Right forelimb (tissue), 1 donor: ENCODE data around the gene ZNF423.

ENCODE experiments used
- DNase-seq: peaks from one replicate; pipeline ENCODE4 v3.0.0-alpha.2; 2018

Gene ZNF423

GRCh38 chr16:49869731-49870130 is 13.8 kb upstream of the ZNF423 start:
- DNase-seq, result no peak

GRCh38 chr16:49867796-49868668 is 12.1 kb upstream of the ZNF423 start:
- DNase-seq, result no peak

- DNase-seq, result no peak
These were observed 11.3 kb upstream of the ZNF423 start for GRCh38 chr16:49867234-49867633.

GRCh38 chr16:49866595-49867071 is 10.7 kb upstream of the ZNF423 start:
- no peak for DNase-seq

- DNase-seq, result no peak
These were observed 6.8 kb upstream of the ZNF423 start for GRCh38 chr16:49862694-49863093.

- DNase-seq, result no peak
These were observed 5.4 kb upstream of the ZNF423 start for GRCh38 chr16:49861299-49861698.

GRCh38 chr16:49860593-49860992 is 4.7 kb upstream of the ZNF423 start:
- no peak for DNase-seq

GRCh38 chr16:49859125-49859811 is 3.4 kb upstream of the ZNF423 start:
- DNase-seq, result peak; percentile 74

GRCh38 chr16:49858200-49859124 is 2.5 kb upstream of the ZNF423 start:
- DNase-seq, result peak; percentile 83

GRCh38 chr16:49857423-49858181 is 1.7 kb upstream of the ZNF423 start:
- DNase-seq, result peak; percentile 78

- DNase-seq, result peak; percentile 89
These were observed 889 bp upstream of the ZNF423 start for GRCh38 chr16:49856672-49857330.

GRCh38 chr16:49855280-49855821 is 561 bp downstream of the ZNF423 start:
- DNase-seq, result peak; percentile 94

GRCh38 chr16:49854796-49855203 is 1.1 kb downstream of the ZNF423 start:
- DNase-seq, result no peak

GRCh38 chr16:49854188-49854795 is 1.6 kb downstream of the ZNF423 start:
- peak; percentile 75 for DNase-seq

- DNase-seq, result no peak
These were observed 3.6 kb downstream of the ZNF423 start for GRCh38 chr16:49852279-49852678.

- no peak for DNase-seq
These were observed 4.5 kb downstream of the ZNF423 start for GRCh38 chr16:49851468-49851787.

- no peak for DNase-seq
These were observed 5.1 kb downstream of the ZNF423 start for GRCh38 chr16:49850558-49851467.

GRCh38 chr16:49849754-49850108 is 6.2 kb downstream of the ZNF423 start:
- no peak for DNase-seq

- no peak for DNase-seq
These were observed 6.7 kb downstream of the ZNF423 start for GRCh38 chr16:49849037-49849753.
